Panc1 (cell line): Measurements from ENCODE around the gene ADAMTS7. TPM values are rescaled to one million over a fixed set of nuclear protein-coding genes. Genes with fewer than 3 reads are reported as not detected.
"Not testable (repeated sequence)": the region's sequence is repeated elsewhere in the genome, so short reads cannot be mapped to it uniquely, and the experiment has no call there.

Experiments used
- ATAC-seq: fragments of 200-7000 bp; cut with Tn5 transposase; 2 replicates; pipeline ENCODE4 v1.9.1; 2020; ENCODE audit warnings: mild to moderate bottlenecking, moderate library complexity
- BruUV-seq: library from RNA; stranded (reverse); fragments of 400-500 nt; replicated peaks from 2 replicates; lab custom pipeline; 2021; lab: Mats Ljungman, UMichigan
- CTCF ChIA-PET: fragments of 300-600 bp; sonication (Branson Sonifier 250); formaldehyde crosslinking; loops from one replicate; lab custom pipeline; 2022; ENCODE audit warnings: antibody characterized with exemption; lab: Charles Lee
- POLR2A ChIA-PET: fragments of 300-600 bp; sonication (Branson Sonifier 250); formaldehyde crosslinking; loops from one replicate; lab custom pipeline; 2022; ENCODE audit warnings: antibody characterized with exemption; lab: Charles Lee
- DNase-seq: peaks from one replicate; pipeline ENCODE4 v3.0.0-alpha.2; 2010; ENCODE audit warnings: low read depth, low spot score
- H3K27ac ChIP-seq: 2 replicates; pipeline ENCODE4 v1.5.1; 2011; ENCODE audit warnings: mild to moderate bottlenecking, low read length, inconsistent platforms
- H3K27me3 ChIP-seq: fragments of 200-500 bp; sonication (Bioruptor generic); 2 replicates; pipeline ENCODE4 v1.6.0; 2014; ENCODE audit warnings: low read length, inconsistent platforms; ENCODE audit not compliant: control insufficient read depth, insufficient read depth
- H3K36me3 ChIP-seq: fragments of 200-500 bp; sonication (Bioruptor generic); 2 replicates; pipeline ENCODE4 v1.5.1; 2014; ENCODE audit warnings: inconsistent platforms, mild to moderate bottlenecking, low read length, moderate library complexity; ENCODE audit not compliant: control insufficient read depth, insufficient read depth
- H3K4me1 ChIP-seq: 2 replicates; pipeline ENCODE4 v1.5.1; 2011; ENCODE audit warnings: inconsistent platforms, mild to moderate bottlenecking, low read length, moderate library complexity; ENCODE audit not compliant: control insufficient read depth, insufficient read depth
- H3K4me3 ChIP-seq, 2 experiments: 2 replicates each; pipeline ENCODE4 v1.5.1; 2011 to 2012; ENCODE audit warnings: low read depth in 2 of 2, low read length in 2 of 2, mild to moderate bottlenecking in 2 of 2, inconsistent platforms in 1 of 2, moderate library complexity in 1 of 2
- H3K9me3 ChIP-seq: fragments of 200-500 bp; sonication (Bioruptor generic); 2 replicates; pipeline ENCODE4 v1.5.1; 2014; ENCODE audit warnings: low read depth, mild to moderate bottlenecking, inconsistent platforms, low read length, moderate library complexity; ENCODE audit not compliant: control insufficient read depth, insufficient read depth
- POLR2AphosphoS5 ChIP-seq: IDR thresholded peaks from 2 replicates; pipeline ENCODE4 v1.6.1; 2012; ENCODE audit warnings: mild to moderate bottlenecking, low read depth, low read length, moderate library complexity
- SIN3A ChIP-seq: IDR thresholded peaks from 2 replicates; pipeline ENCODE4 v1.6.1; 2012; ENCODE audit warnings: low read depth, mild to moderate bottlenecking, low read length, moderate library complexity, borderline replicate concordance; ENCODE audit not compliant: insufficient read depth
- TCF7L2 ChIP-seq: IDR thresholded peaks from 2 replicates; pipeline ENCODE4 v1.6.1; 2011; ENCODE audit warnings: mild to moderate bottlenecking, low read depth, low read length, inconsistent platforms
- in situ Hi-C: cut with HindIII; loops from 2 replicates; pipeline ENCODE4 v1.10.0; 2016; ENCODE audit warnings: low sequenced_read_pairs, low pct_unique_long_range_greater_than_20kb
- intact Hi-C: fragments of 100-400 bp; cut with micrococcal nuclease; formaldehyde crosslinking; loops from one replicate; pipeline ENCODE4 v1.10.0; 2022; ENCODE audit not compliant: unreplicated experiment
- total RNA-seq: library from RNA; stranded (reverse); gene quantifications from one replicate; pipeline ENCODE4 v1.2.1, GENCODE V29; 2021; ENCODE audit not compliant: unreplicated experiment
- TF ChIP-seq, protein P1 (sequence below): fragments of 450-650 bp; IDR thresholded peaks from 2 replicates; pipeline ENCODE4 v1.5.1; 2017; ENCODE audit warnings: mild to moderate bottlenecking
- TF ChIP-seq, protein P2 (sequence below), 2 experiments: IDR thresholded peaks; 2 replicates each; pipeline ENCODE4 v1.6.1; 2011 to 2012; ENCODE audit warnings: low read depth in 2 of 2, control low read depth in 1 of 2, low read length in 1 of 2, mild to moderate bottlenecking in 1 of 2, moderate library complexity in 1 of 2; ENCODE audit not compliant: insufficient read depth in 1 of 2

Gene ADAMTS7
- total RNA-seq, 1 experiment from 2014 or later, result 1.0 TPM

DNA sequence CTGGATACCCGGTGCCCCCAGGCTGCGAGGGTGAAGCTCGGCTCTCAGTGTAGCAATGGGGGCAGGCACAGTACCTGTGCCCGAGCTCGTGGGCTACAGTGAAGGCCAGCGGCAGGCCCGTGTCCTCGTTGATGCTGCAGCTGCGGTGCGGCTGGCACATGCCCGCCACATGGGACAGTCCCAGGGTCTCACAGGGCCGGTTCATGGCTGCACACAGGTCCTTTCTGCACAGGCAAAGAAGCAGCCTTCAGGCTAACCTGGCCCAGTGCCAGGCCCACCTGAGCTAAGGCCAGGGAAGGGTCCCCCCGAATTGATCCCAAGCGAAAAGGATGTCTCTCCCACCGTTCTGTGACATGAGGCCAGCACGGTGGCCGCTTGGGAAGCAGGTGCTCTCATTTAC, 21.6 kb downstream of the ADAMTS7 start:
- DNase-seq, result no peak

DNA sequence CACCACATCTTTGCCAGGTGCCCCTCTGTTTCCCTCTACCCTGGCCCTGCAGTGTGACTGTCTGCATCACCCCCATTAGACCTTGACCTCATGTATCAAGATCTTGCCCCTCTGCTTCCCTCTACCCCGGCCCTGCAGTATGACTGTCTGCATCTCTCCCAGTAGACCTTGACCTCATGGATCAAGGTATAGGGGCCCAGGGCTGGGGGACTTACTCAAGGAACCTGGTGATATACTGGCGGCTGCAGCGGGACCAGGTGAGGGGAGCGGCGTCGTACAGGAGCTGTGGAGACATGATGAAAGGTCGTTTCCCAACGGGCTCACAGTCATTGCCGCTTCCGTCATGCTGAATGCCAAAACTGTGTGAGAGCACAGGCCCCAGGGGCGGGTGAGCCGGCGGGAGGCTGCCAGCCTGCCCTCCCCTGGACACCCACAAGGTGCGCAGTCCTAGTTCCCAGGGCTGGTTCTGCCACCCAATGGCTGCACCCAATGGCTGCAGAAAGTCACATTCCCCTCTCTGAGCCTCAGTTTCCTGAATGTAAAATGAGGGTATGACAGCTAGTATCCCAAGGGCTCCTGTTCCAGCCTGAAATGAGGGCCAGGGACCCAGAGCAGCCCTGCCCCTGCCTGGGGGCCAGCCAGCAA, 23.1 kb downstream of the ADAMTS7 start:
- ATAC-seq (no peak), DNase-seq (no peak)
- no peak overlapping the region for H3K4me3 ChIP-seq
- TF ChIP-seq TCF7L2 (no peak), SIN3A (no peak), POLR2AphosphoS5 (no peak)
- TF ChIP-seq, protein P1, sequence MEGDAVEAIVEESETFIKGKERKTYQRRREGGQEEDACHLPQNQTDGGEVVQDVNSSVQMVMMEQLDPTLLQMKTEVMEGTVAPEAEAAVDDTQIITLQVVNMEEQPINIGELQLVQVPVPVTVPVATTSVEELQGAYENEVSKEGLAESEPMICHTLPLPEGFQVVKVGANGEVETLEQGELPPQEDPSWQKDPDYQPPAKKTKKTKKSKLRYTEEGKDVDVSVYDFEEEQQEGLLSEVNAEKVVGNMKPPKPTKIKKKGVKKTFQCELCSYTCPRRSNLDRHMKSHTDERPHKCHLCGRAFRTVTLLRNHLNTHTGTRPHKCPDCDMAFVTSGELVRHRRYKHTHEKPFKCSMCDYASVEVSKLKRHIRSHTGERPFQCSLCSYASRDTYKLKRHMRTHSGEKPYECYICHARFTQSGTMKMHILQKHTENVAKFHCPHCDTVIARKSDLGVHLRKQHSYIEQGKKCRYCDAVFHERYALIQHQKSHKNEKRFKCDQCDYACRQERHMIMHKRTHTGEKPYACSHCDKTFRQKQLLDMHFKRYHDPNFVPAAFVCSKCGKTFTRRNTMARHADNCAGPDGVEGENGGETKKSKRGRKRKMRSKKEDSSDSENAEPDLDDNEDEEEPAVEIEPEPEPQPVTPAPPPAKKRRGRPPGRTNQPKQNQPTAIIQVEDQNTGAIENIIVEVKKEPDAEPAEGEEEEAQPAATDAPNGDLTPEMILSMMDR, result no peak
- TF ChIP-seq, protein P2, sequence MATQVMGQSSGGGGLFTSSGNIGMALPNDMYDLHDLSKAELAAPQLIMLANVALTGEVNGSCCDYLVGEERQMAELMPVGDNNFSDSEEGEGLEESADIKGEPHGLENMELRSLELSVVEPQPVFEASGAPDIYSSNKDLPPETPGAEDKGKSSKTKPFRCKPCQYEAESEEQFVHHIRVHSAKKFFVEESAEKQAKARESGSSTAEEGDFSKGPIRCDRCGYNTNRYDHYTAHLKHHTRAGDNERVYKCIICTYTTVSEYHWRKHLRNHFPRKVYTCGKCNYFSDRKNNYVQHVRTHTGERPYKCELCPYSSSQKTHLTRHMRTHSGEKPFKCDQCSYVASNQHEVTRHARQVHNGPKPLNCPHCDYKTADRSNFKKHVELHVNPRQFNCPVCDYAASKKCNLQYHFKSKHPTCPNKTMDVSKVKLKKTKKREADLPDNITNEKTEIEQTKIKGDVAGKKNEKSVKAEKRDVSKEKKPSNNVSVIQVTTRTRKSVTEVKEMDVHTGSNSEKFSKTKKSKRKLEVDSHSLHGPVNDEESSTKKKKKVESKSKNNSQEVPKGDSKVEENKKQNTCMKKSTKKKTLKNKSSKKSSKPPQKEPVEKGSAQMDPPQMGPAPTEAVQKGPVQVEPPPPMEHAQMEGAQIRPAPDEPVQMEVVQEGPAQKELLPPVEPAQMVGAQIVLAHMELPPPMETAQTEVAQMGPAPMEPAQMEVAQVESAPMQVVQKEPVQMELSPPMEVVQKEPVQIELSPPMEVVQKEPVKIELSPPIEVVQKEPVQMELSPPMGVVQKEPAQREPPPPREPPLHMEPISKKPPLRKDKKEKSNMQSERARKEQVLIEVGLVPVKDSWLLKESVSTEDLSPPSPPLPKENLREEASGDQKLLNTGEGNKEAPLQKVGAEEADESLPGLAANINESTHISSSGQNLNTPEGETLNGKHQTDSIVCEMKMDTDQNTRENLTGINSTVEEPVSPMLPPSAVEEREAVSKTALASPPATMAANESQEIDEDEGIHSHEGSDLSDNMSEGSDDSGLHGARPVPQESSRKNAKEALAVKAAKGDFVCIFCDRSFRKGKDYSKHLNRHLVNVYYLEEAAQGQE (IDR thresholded peaks at IDR 0.05; ENCODE audit: insufficient read depth in 1 of 2, low read depth in 2 of 2, low read length in 1 of 2), result no peak
- no peaks in the 10 kb centered on the region for H3K36me3 ChIP-seq
- no peaks in the 10 kb centered on the region for H3K9me3 ChIP-seq
- POLR2A ChIA-PET, result interaction anchor here (0.6 kb wide), 1 partner anchor 84 kb away, joined by 6 read pairs; the partner anchor contains the start of gene MORF4L1
- BruUV-seq, result no TSS peak
- in situ Hi-C loops, result no loop called here
- intact Hi-C loops, result no loop called here
- H3K4me1 ChIP-seq, result no peaks in the 10 kb centered on the region
- H3K27ac ChIP-seq, result no peak overlapping the region
- CTCF ChIA-PET, result no interaction called here
- H3K27me3 ChIP-seq, result no peaks in the 10 kb centered on the region

More for the DNA sequence above, 21.6 kb downstream of the ADAMTS7 start:
- TF ChIP-seq POLR2AphosphoS5 (no peak), SIN3A (no peak), TCF7L2 (no peak)
- TF ChIP-seq, protein P2 (IDR thresholded peaks at IDR 0.05; ENCODE audit: insufficient read depth in 1 of 2, low read depth in 2 of 2, low read length in 1 of 2), result no peak
- TF ChIP-seq, protein P1, result no peak
- ChIA-PET CTCF (no interaction called here), POLR2A (no interaction called here)
- Histone ChIP-seq H3K36me3 (no peaks in the 10 kb centered on the region), H3K27me3 (no peaks in the 10 kb centered on the region), H3K9me3 (no peaks in the 10 kb centered on the region), H3K4me3 (no peak overlapping the region), H3K27ac (no peak overlapping the region), H3K4me1 (no peaks in the 10 kb centered on the region)
- in situ Hi-C loops, result no loop called here
- intact Hi-C loops, result no loop called here
- ATAC-seq, result no peak; the same call in 1 of the 2 replicates
- no TSS peak for BruUV-seq

DNA sequence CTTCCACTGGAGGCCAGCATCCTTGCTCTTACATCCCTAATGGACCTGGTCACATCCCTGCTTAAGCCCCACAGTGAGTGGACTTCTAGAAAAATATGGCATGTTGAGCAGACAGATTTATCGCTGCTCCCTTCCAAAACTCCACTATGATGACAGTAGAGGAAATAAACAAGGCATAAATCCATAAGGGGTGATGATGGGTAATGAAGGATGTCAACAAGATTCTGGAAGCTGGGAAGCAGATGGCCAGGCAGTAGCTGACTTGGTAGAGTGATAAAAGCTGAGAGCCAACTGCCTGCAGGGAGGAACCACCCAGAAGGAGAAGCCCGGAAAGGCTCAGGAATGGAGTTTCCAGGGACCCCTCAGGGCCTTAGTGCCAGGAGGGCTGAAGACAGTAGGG, 28.9 kb downstream of the ADAMTS7 start:
- ATAC-seq, H3K4me1 ChIP-seq, H3K4me3 ChIP-seq, H3K9me3 ChIP-seq, intact Hi-C loops, H3K36me3 ChIP-seq, CTCF ChIA-PET, DNase-seq, BruUV-seq, POLR2A ChIA-PET, H3K27me3 ChIP-seq, H3K27ac ChIP-seq, in situ Hi-C loops: not testable (repeated sequence)
